T-helper 2 cell treated with Interferon-gamma antibody and Interleukin-4, amounts not matched to agents 5 μg/mL and 100 μg/mL, for 36 hours (primary cell): ENCODE measurements around the gene ADAMTS17.

ENCODE experiments used
- DNase-seq: peaks from one replicate; pipeline ENCODE4 v3.0.0; 2021; ENCODE audit warnings: low spot score
- H3K27ac Mint-ChIP-seq: one replicate; pipeline ENCODE4 v1.8.0; 2021; ENCODE audit warnings: mild to moderate bottlenecking, mixed read lengths
- H3K27me3 Mint-ChIP-seq: one replicate; pipeline ENCODE4 v1.8.0; 2021; ENCODE audit warnings: low read depth, mixed read lengths
- H3K36me3 Mint-ChIP-seq: one replicate; pipeline ENCODE4 v1.8.0; 2021; ENCODE audit warnings: low read depth, mixed read lengths
- H3K4me1 Mint-ChIP-seq: one replicate; pipeline ENCODE4 v1.8.0; 2021; ENCODE audit warnings: low read depth, mixed read lengths
- H3K4me3 Mint-ChIP-seq: one replicate; pipeline ENCODE4 v1.8.0; 2022; ENCODE audit warnings: mild to moderate bottlenecking, moderate library complexity, mixed read lengths
- H3K9me3 Mint-ChIP-seq: one replicate; pipeline ENCODE4 v1.8.0; 2021; ENCODE audit warnings: mixed read lengths

The ADAMTS17 gene

GRCh38 chr15:100215031-100215842, 126.5 kb downstream of the ADAMTS17 start:
- Mint-ChIP-seq H3K36me3 (no peaks in the 10 kb centered on the region), H3K4me3 (no peak overlapping the region), H3K27me3 (no peaks in the 10 kb centered on the region), H3K9me3 (no peaks in the 10 kb centered on the region), H3K4me1 (no peaks in the 10 kb centered on the region), H3K27ac (no peak overlapping the region)
- DNase-seq, result no peak

GRCh38 chr15:100211855-100212850, 129.6 kb downstream of the ADAMTS17 start:
- H3K36me3 Mint-ChIP-seq, result no peaks in the 10 kb centered on the region
- no peaks in the 10 kb centered on the region for H3K4me1 Mint-ChIP-seq
- DNase-seq, result no peak
- H3K27ac Mint-ChIP-seq, result no peak overlapping the region
- H3K4me3 Mint-ChIP-seq, result no peak overlapping the region
- no peaks in the 10 kb centered on the region for H3K9me3 Mint-ChIP-seq
- H3K27me3 Mint-ChIP-seq, result no peaks in the 10 kb centered on the region

GRCh38 chr15:100210338-100210737, 131.4 kb downstream of the ADAMTS17 start:
- H3K4me3 Mint-ChIP-seq, result no peak overlapping the region
- no peaks in the 10 kb centered on the region for H3K27me3 Mint-ChIP-seq
- no peaks in the 10 kb centered on the region for H3K9me3 Mint-ChIP-seq
- DNase-seq, result no peak
- no peaks in the 10 kb centered on the region for H3K4me1 Mint-ChIP-seq
- no peak overlapping the region for H3K27ac Mint-ChIP-seq
- no peaks in the 10 kb centered on the region for H3K36me3 Mint-ChIP-seq

- no peaks in the 10 kb centered on the region for H3K9me3 Mint-ChIP-seq
- H3K36me3 Mint-ChIP-seq, result no peaks in the 10 kb centered on the region
- no peak overlapping the region for H3K4me3 Mint-ChIP-seq
- H3K27me3 Mint-ChIP-seq, result no peaks in the 10 kb centered on the region
- H3K4me1 Mint-ChIP-seq, result no peaks in the 10 kb centered on the region
- H3K27ac Mint-ChIP-seq, result no peak overlapping the region
- no peak for DNase-seq
These were observed 132.7 kb downstream of the ADAMTS17 start for GRCh38 chr15:100208921-100209603.

GRCh38 chr15:100207053-100207452, 134.7 kb downstream of the ADAMTS17 start:
- H3K27ac Mint-ChIP-seq, result no peak overlapping the region
- H3K4me3 Mint-ChIP-seq, result no peak overlapping the region
- H3K36me3 Mint-ChIP-seq, result no peaks in the 10 kb centered on the region
- no peak for DNase-seq
- no peaks in the 10 kb centered on the region for H3K27me3 Mint-ChIP-seq
- H3K4me1 Mint-ChIP-seq, result peaks cover 2% of the 10 kb centered on the region
- no peaks in the 10 kb centered on the region for H3K9me3 Mint-ChIP-seq

- DNase-seq, result no peak
- no peak overlapping the region for H3K4me3 Mint-ChIP-seq
- peaks cover 5% of the 10 kb centered on the region for H3K4me1 Mint-ChIP-seq
- H3K27ac Mint-ChIP-seq, result no peak overlapping the region
- H3K27me3 Mint-ChIP-seq, result no peaks in the 10 kb centered on the region
- no peaks in the 10 kb centered on the region for H3K36me3 Mint-ChIP-seq
- no peaks in the 10 kb centered on the region for H3K9me3 Mint-ChIP-seq
These were observed 135.1 kb downstream of the ADAMTS17 start for GRCh38 chr15:100206643-100207042.

GRCh38 chr15:100205549-100206295, 136.1 kb downstream of the ADAMTS17 start:
- Mint-ChIP-seq H3K36me3 (no peaks in the 10 kb centered on the region), H3K4me3 (no peak overlapping the region), H3K9me3 (no peaks in the 10 kb centered on the region), H3K27ac (no peak overlapping the region), H3K27me3 (no peaks in the 10 kb centered on the region), H3K4me1 (peaks cover 10% of the 10 kb centered on the region)
- DNase-seq, result no peak

- Mint-ChIP-seq H3K27me3 (no peaks in the 10 kb centered on the region), H3K4me1 (peaks cover 10% of the 10 kb centered on the region), H3K4me3 (no peak overlapping the region), H3K9me3 (no peaks in the 10 kb centered on the region), H3K36me3 (no peaks in the 10 kb centered on the region), H3K27ac (no peak overlapping the region)
- no peak for DNase-seq
These were observed 137.0 kb downstream of the ADAMTS17 start for GRCh38 chr15:100204771-100205170.

GRCh38 chr15:100204211-100204610, 137.6 kb downstream of the ADAMTS17 start:
- no peak for DNase-seq
- no peak overlapping the region for H3K27ac Mint-ChIP-seq
- no peaks in the 10 kb centered on the region for H3K36me3 Mint-ChIP-seq
- H3K4me3 Mint-ChIP-seq, result no peak overlapping the region
- peaks cover 10% of the 10 kb centered on the region for H3K4me1 Mint-ChIP-seq
- no peaks in the 10 kb centered on the region for H3K27me3 Mint-ChIP-seq
- no peaks in the 10 kb centered on the region for H3K9me3 Mint-ChIP-seq

GRCh38 chr15:100202309-100202960, 139.3 kb downstream of the ADAMTS17 start:
- DNase-seq, result no peak
- no peaks in the 10 kb centered on the region for H3K9me3 Mint-ChIP-seq

GRCh38 chr15:100201376-100202280, 140.1 kb downstream of the ADAMTS17 start:
- H3K36me3 Mint-ChIP-seq, result no peaks in the 10 kb centered on the region
- H3K27me3 Mint-ChIP-seq, result no peaks in the 10 kb centered on the region
- H3K4me1 Mint-ChIP-seq, result peaks cover 10% of the 10 kb centered on the region
- no peak overlapping the region for H3K27ac Mint-ChIP-seq
- no peak overlapping the region for H3K4me3 Mint-ChIP-seq
- no peaks in the 10 kb centered on the region for H3K9me3 Mint-ChIP-seq
- no peak for DNase-seq

More at GRCh38 chr15:100202309-100202960, 139.3 kb downstream of the ADAMTS17 start:
- Mint-ChIP-seq H3K4me3 (no peak overlapping the region), H3K36me3 (no peaks in the 10 kb centered on the region), H3K27ac (no peak overlapping the region), H3K4me1 (peaks cover 10% of the 10 kb centered on the region), H3K27me3 (no peaks in the 10 kb centered on the region)

- H3K4me3 Mint-ChIP-seq, result no peak overlapping the region
- no peak overlapping the region for H3K27ac Mint-ChIP-seq
- no peaks in the 10 kb centered on the region for H3K27me3 Mint-ChIP-seq
- H3K9me3 Mint-ChIP-seq, result no peaks in the 10 kb centered on the region
- DNase-seq, result no peak
- H3K4me1 Mint-ChIP-seq, result peaks cover 10% of the 10 kb centered on the region
- no peaks in the 10 kb centered on the region for H3K36me3 Mint-ChIP-seq
These were observed 141.4 kb downstream of the ADAMTS17 start for GRCh38 chr15:100200287-100200880.
